Mucosa of descending colon (tissue), 3 donors: ENCODE data around the gene LCAT. TPM values are rescaled to one million over a fixed set of nuclear protein-coding genes. Genes with fewer than 3 reads are reported as not detected.
A peak's percentile ranks its signal among the peaks of the same experiment; 100 is the strongest.

ENCODE experiments used
- ATAC-seq: fragments of 200-7000 bp; cut with Tn5 transposase; one replicate; pipeline ENCODE4 v1.9.1; 2020; ENCODE audit warnings: mild to moderate bottlenecking, moderate library complexity
- DNase-seq, 3 donors: peaks; one replicate each; pipeline ENCODE4 v3.0.0-alpha.2; 2020
- H3K36me3 ChIP-seq: fragments of 200-600 bp; one replicate; pipeline ENCODE4 v1.8.0; 2021; ENCODE audit warnings: low read depth, mild to moderate bottlenecking
- H3K4me1 ChIP-seq: fragments of 200-600 bp; one replicate; pipeline ENCODE4 v1.8.0; 2021; ENCODE audit warnings: low read depth, mild to moderate bottlenecking
- H3K4me3 ChIP-seq: fragments of 200-600 bp; one replicate; pipeline ENCODE4 v1.8.0; 2021; ENCODE audit warnings: mild to moderate bottlenecking
- H3K9me3 ChIP-seq: fragments of 200-600 bp; one replicate; pipeline ENCODE4 v1.8.0; 2021; ENCODE audit warnings: mild to moderate bottlenecking
- intact Hi-C, 2 donors: fragments of 100-400 bp; cut with DNase I in 1 of 2; cut with micrococcal nuclease in 1 of 2; formaldehyde crosslinking; loops; one replicate each; pipeline versions ENCODE4 v1.11.0 to v1.11.1; 2022; cut with DNase I, micrococcal nuclease
- total RNA-seq, 3 donors: library from RNA; stranded (reverse); fragmentation: NEBNext Ultra II Directional in 2 of 3; extraction: Animal tissue kit (Norgen Biotek cat#: 25700) in 2 of 3; gene quantifications; one replicate each; pipeline versions ENCODE4 v1.2.1 to v1.2.4, GENCODE V29; 2021 to 2023
- TF ChIP-seq, protein P1 (sequence below): fragments of 200-600 bp; IDR thresholded peaks from one replicate; pipeline ENCODE4 v1.8.0; 2022; ENCODE audit warnings: antibody characterized with exemption, mild to moderate bottlenecking
- donor health status: DM: no; HTN: no; CAD: no; lungs with moderate emphysema.
- donor health status: DM: no; HTN: no; CAD: no.
- donor health status: DM: no; HTN: yes; CAD: no.

LCAT gene
- total RNA-seq, 3 donors from 2014 or later: 2.2 to 20.3 (median 9.4) TPM

DNA sequence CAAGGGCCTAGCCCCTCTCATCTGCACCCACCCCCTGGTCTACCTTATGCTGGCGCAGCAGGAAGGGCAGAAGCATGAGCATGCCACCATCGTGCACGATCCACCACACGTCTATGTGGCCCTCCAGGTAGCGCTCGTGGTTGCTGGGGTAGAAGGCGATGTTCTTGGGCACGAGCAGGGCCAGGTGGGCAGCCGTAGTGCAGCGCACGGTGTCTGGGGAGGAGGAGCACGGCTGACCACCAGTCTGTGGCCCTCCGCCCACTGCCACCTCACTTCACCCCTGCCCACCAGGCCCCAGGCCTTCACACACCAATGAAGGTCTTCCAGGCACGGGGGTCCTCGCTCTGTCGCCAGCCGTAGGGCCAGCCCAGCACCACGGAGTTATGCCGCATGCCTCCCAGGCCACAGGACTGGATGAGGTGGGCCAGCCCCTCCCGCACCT, 2.2 kb upstream of the LCAT start:
- no peak for DNase-seq
- Histone ChIP-seq H3K4me3 (no peak overlapping the region), H3K36me3 (no peaks in the 10 kb centered on the region), H3K9me3 (no peaks in the 10 kb centered on the region), H3K4me1 (no peaks in the 10 kb centered on the region)
- no peak for ATAC-seq
- TF ChIP-seq, protein P1, sequence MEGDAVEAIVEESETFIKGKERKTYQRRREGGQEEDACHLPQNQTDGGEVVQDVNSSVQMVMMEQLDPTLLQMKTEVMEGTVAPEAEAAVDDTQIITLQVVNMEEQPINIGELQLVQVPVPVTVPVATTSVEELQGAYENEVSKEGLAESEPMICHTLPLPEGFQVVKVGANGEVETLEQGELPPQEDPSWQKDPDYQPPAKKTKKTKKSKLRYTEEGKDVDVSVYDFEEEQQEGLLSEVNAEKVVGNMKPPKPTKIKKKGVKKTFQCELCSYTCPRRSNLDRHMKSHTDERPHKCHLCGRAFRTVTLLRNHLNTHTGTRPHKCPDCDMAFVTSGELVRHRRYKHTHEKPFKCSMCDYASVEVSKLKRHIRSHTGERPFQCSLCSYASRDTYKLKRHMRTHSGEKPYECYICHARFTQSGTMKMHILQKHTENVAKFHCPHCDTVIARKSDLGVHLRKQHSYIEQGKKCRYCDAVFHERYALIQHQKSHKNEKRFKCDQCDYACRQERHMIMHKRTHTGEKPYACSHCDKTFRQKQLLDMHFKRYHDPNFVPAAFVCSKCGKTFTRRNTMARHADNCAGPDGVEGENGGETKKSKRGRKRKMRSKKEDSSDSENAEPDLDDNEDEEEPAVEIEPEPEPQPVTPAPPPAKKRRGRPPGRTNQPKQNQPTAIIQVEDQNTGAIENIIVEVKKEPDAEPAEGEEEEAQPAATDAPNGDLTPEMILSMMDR: no peak
- intact Hi-C loops: no loop called here

DNA sequence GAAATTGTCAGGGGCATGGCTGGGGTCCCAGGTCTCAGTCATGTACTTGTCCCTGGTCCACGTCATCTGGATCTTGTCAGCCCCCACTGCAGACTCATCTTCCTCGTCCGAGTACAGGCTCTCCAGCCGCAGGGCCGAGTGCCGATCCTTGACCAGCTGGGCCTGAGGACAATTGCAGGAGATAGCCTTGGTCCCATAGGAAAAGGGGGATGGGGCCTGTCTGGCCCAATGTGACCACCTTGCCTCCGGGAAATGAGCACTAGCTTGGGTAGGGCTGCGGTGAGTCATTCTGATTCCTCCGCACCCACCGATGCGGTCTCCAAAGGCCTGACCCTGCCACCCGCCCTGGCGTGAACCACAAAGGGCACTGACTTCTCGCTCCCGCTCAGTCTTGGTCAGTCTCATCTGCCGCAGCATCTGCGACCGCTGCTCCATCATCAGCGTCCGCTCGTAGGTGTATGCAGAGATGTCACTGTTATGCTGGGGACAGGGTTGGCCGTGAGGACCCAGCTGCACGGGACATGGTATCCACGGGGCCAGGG, 1.5 kb upstream of the LCAT start:
- intact Hi-C loops: no loop called here

DNA sequence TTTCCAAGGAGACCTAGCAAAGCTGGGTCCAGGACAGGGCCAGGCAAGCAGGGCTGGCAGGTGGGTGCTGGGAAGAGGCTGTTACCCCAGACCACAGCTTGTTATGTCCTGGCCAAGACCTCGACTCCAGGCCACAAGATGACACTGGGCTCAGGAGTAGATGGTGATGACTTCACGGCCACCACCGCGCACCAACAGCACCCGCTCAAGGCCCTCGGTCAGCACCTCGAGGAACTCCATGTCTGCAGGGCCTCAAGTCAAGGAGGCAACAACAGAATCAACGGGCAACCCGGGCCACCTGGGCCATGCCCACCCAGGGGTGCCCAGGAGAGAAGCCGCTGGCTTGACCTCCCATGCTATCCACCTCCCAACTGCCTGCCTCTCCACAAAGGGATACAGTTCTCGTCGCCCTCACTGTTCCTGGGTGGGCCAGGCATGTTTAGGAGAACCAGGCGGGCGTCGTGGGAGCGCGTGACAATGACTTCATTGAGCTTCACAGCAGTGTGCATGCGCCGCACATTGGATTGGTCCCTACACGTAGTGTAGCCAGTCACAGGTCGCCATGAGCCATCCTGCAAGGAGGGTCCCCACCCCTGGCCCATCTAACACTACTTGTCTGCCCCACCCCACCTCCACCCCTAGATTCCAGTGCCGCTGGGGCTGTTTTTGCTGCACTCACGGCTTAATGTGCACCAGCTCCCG, 921 bp upstream of the LCAT start:
- no peak for ATAC-seq
- no peak for DNase-seq
- TF ChIP-seq, protein P1: no peak
- Histone ChIP-seq H3K36me3 (no peaks in the 10 kb centered on the region), H3K4me1 (peaks cover 5% of the 10 kb centered on the region), H3K4me3 (no peak overlapping the region), H3K9me3 (no peaks in the 10 kb centered on the region)
- intact Hi-C loops: no loop called here

More for the DNA sequence above, 1.5 kb upstream of the LCAT start:
- no peak for DNase-seq
- no peaks in the 10 kb centered on the region for H3K4me1 ChIP-seq
- H3K4me3 ChIP-seq: no peak overlapping the region
- no peak for ATAC-seq
- TF ChIP-seq, protein P1: no peak
- H3K9me3 ChIP-seq: no peaks in the 10 kb centered on the region
- no peaks in the 10 kb centered on the region for H3K36me3 ChIP-seq

DNA sequence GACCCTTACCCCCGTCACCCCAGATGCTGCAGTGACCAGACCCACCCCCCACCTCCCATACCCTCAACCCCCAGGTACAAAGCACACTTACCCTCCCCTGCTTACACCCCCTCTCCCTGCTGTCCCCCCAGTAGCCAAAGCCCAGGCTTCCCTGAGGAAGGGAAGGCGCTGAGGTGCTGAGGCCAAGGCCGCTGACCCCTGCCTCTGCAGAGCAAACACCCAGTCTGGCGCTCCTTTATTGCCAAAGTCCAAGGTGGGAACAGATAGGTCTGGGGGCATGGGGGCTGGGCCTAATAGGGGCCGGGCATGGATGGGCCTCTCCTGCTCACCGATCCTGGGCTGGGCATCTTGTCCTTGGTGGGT, 683 bp downstream of the LCAT start:
- ATAC-seq: no peak
- TF ChIP-seq, protein P1: no peak
- DNase-seq: no peak
- intact Hi-C loops: no loop called here
- Histone ChIP-seq H3K9me3 (no peaks in the 10 kb centered on the region), H3K36me3 (no peaks in the 10 kb centered on the region), H3K4me3 (no peak overlapping the region), H3K4me1 (peaks cover 8% of the 10 kb centered on the region)

DNA sequence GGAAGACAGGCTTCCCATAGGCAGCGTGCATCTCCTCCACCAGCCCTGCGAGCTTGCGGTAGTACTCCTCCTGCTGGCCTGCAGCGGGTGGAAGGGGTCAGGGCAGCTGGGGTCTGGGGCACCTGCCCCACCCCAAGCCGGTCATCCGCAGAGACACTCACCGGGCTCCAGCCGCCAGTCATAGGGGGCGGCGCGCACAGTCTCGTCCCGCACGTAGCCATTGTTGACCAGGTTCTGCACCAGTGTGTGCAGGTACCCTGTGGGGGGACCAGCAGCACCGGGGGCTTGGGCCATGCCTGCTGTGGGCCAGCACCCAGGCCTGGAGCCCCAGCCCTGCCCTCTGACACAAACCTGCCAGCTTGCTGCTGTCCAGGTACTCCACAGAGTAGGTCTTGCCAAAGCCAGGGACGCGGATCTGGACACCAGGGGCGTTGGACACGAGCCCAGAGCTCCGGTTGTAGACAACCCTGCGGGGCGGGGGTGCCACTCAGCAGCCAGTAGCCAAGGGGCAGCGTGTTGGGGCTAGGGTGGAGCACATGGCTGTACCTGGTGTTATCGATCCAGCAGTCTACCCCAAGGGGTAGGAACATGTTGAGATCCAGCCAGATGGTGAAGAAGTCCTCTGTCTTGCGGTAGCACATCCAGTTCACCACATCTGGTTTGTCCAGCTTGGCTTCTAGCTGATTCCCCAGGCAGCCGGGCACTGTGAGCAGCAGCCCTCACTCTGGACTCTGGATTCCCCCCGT, 1.2 kb downstream of the LCAT start:
- no peaks in the 10 kb centered on the region for H3K36me3 ChIP-seq
- TF ChIP-seq, protein P1: no peak
- ATAC-seq (peak; percentile 3), DNase-seq (peak in 1 of 3 donors; percentile 57)
- no peak overlapping the region for H3K4me3 ChIP-seq
- intact Hi-C loops: no loop called here
- peaks cover 8% of the 10 kb centered on the region for H3K4me1 ChIP-seq
- no peaks in the 10 kb centered on the region for H3K9me3 ChIP-seq
